Activated CD4-positive, alpha-beta T cell treated with anti-CD3 and anti-CD28 coated beads for 36 hours (primary cell): ENCODE measurements around the gene DYDC2. TPM values are rescaled to one million over a fixed set of nuclear protein-coding genes. Genes with fewer than 3 reads are reported as not detected.
"Not testable (repeated sequence)": the region's sequence is repeated elsewhere in the genome, so short reads cannot be mapped to it uniquely, and the experiment has no call there.

Experiments used
- ATAC-seq: fragments of 200-7000 bp; cut with Tn5 transposase; one replicate; pipeline ENCODE4 v1.10.0; 2021; ENCODE audit warnings: mild to moderate bottlenecking, moderate library complexity
- CTCF ChIA-PET: fragments of 350-600 bp; sonication (Branson Sonifier 250); formaldehyde crosslinking; loops from one replicate; lab custom pipeline; 2021; ENCODE audit warnings: antibody characterized with exemption; lab: Charles Lee
- POLR2A ChIA-PET: fragments of 350-600 bp; sonication (Branson Sonifier 250); formaldehyde crosslinking; loops from one replicate; lab custom pipeline; 2021; ENCODE audit warnings: antibody characterized with exemption, inconsistent platforms; lab: Charles Lee
- DNase-seq: peaks from one replicate; pipeline ENCODE4 v3.0.0-alpha.2; 2020
- H3K27ac Mint-ChIP-seq: one replicate; pipeline ENCODE4 v1.8.0; 2021; ENCODE audit warnings: mixed read lengths
- H3K27me3 Mint-ChIP-seq: one replicate; pipeline ENCODE4 v1.8.0; 2021; ENCODE audit warnings: mixed read lengths
- H3K36me3 Mint-ChIP-seq: one replicate; pipeline ENCODE4 v1.8.0; 2021; ENCODE audit warnings: low read depth, mixed read lengths
- H3K4me1 Mint-ChIP-seq: one replicate; pipeline ENCODE4 v1.8.0; 2021; ENCODE audit warnings: mixed read lengths
- H3K4me3 Mint-ChIP-seq: one replicate; pipeline ENCODE4 v1.8.0; 2021; ENCODE audit warnings: mild to moderate bottlenecking, moderate library complexity, mixed read lengths
- H3K9me3 Mint-ChIP-seq: one replicate; pipeline ENCODE4 v1.8.0; 2021; ENCODE audit warnings: low read depth, mixed read lengths
- intact Hi-C, 2 experiments: fragments of 100-400 bp; cut with DNase I in 1 of 2; cut with micrococcal nuclease in 1 of 2; formaldehyde crosslinking; loops; one replicate each; pipeline versions ENCODE4 v1.14.2 to v1.15.1; 2022 to 2024; cut with DNase I, micrococcal nuclease
- total RNA-seq, 2 experiments: library from RNA; stranded (reverse); gene quantifications; one replicate each; pipeline ENCODE4 v1.2.3, GENCODE V29; 2021

The DYDC2 gene
- total RNA-seq, 2 experiments from 2014 or later: 0.37 to 0.79 TPM

GRCh38 chr10:80413271-80413996 lies 56.9 kb downstream of the DYDC2 start:
- Mint-ChIP-seq H3K4me3 (no peak overlapping the region), H3K36me3 (no peaks in the 10 kb centered on the region), H3K27me3 (no peaks in the 10 kb centered on the region), H3K27ac (peak overlapping the region; percentile 16), H3K4me1 (peaks cover 38% of the 10 kb centered on the region), H3K9me3 (no peaks in the 10 kb centered on the region)
- ChIA-PET POLR2A (interaction anchor here (0.6 kb wide), 1 partner anchor 1071 kb away, joined by 4 read pairs; no protein-coding TSS in a partner anchor), CTCF (interaction anchor here (1.0 to 1.6 kb wide), 4 partner anchors 12 to 93 kb away, joined by 3 to 7 read pairs (median 5); no protein-coding TSS in a partner anchor)
- DNase-seq (peak; percentile 24), ATAC-seq (peak; percentile 56)
- intact Hi-C loops: no loop called here

- ATAC-seq: no peak
- intact Hi-C loops: no loop called here
- Mint-ChIP-seq H3K27ac (no peak overlapping the region), H3K9me3 (no peaks in the 10 kb centered on the region), H3K27me3 (no peaks in the 10 kb centered on the region), H3K4me1 (peaks cover 35% of the 10 kb centered on the region), H3K36me3 (no peaks in the 10 kb centered on the region), H3K4me3 (no peak overlapping the region)
- DNase-seq: no peak
- CTCF ChIA-PET: interaction anchor here (0.7 to 1.6 kb wide), 4 partner anchors 11 to 54 kb away, joined by 3 to 7 read pairs (median 5); no protein-coding TSS in a partner anchor
- POLR2A ChIA-PET: no interaction called here
Observed at GRCh38 chr10:80414142-80414895, 57.7 kb downstream of the DYDC2 start.

- Mint-ChIP-seq H3K27me3 (no peaks in the 10 kb centered on the region), H3K27ac (no peak overlapping the region), H3K4me3 (no peak overlapping the region), H3K4me1 (peaks cover 26% of the 10 kb centered on the region), H3K9me3 (no peaks in the 10 kb centered on the region), H3K36me3 (no peaks in the 10 kb centered on the region)
- CTCF ChIA-PET: interaction anchor here (0.8 kb wide), 1 partner anchor 95 kb away, joined by 3 read pairs; no protein-coding TSS in a partner anchor
- POLR2A ChIA-PET: no interaction called here
- DNase-seq: no peak
- intact Hi-C loops: no loop called here
- ATAC-seq: no peak
Observed at GRCh38 chr10:80415734-80416478, 59.3 kb downstream of the DYDC2 start.

- peaks cover 25% of the 10 kb centered on the region for H3K4me1 Mint-ChIP-seq
- CTCF ChIA-PET: no interaction called here
- H3K36me3 Mint-ChIP-seq: no peaks in the 10 kb centered on the region
- POLR2A ChIA-PET: no interaction called here
- no peak for DNase-seq
- no peaks in the 10 kb centered on the region for H3K9me3 Mint-ChIP-seq
- H3K27ac Mint-ChIP-seq: no peak overlapping the region
- ATAC-seq: no peak
- H3K4me3 Mint-ChIP-seq: no peak overlapping the region
- intact Hi-C loops: no loop called here
- no peaks in the 10 kb centered on the region for H3K27me3 Mint-ChIP-seq
Observed at GRCh38 chr10:80416479-80417098, 60.0 kb downstream of the DYDC2 start.

- CTCF ChIA-PET: not testable (repeated sequence)
Observed at GRCh38 chr10:80417256-80417655, 60.7 kb downstream of the DYDC2 start.

More at GRCh38 chr10:80417256-80417655, 60.7 kb downstream of the DYDC2 start:
- H3K36me3 Mint-ChIP-seq, H3K9me3 Mint-ChIP-seq, H3K27ac Mint-ChIP-seq, ATAC-seq, H3K27me3 Mint-ChIP-seq, POLR2A ChIA-PET, intact Hi-C loops, DNase-seq, H3K4me3 Mint-ChIP-seq: not testable (repeated sequence)
- H3K4me1 Mint-ChIP-seq: peaks cover 19% of the 10 kb centered on the region

Other genes starting within 250 kb of the DYDC2 start
- gene PLAC9, start 224.1 kb upstream of the DYDC2 start, total RNA-seq: not detected
- gene ANXA11, start 151.2 kb upstream of the DYDC2 start, total RNA-seq: 100 to 1,000 TPM; 256 to 348 TPM
- gene MAT1A, start 67.1 kb upstream of the DYDC2 start, total RNA-seq: not detected
- gene DYDC1, start within 50 bp of the DYDC2 start, total RNA-seq: not detected
- 10 to 100 TPM; 15.0 to 17.6 TPM for gene PRXL2A, start 51.8 kb downstream of the DYDC2 start, total RNA-seq
- gene TSPAN14, start 97.5 kb downstream of the DYDC2 start, total RNA-seq: 10 to 100 TPM; 37.6 to 43.8 TPM
- under 1 TPM in 1 of 2 experiments, not detected in 1; 0.11 TPM for gene SH2D4B, start 181.1 kb downstream of the DYDC2 start, total RNA-seq